Adrenal gland (tissue), 5 donors: ENCODE results near the gene IRX6.

Source experiments
- CTCF ChIP-seq, 6 experiments: fragments of 450-650 bp in 4 of 6; fragments of 200-600 bp in 2 of 6; sonication (generic) in 1 of 6; IDR thresholded peaks; 1 replicate in 5 of 6; 2 replicates in 1 of 6; pipeline versions ENCODE4 v1.5.1 to v1.8.0; 2016 to 2021; ENCODE audit warnings: antibody characterized with exemption in 6 of 6, mild to moderate bottlenecking in 2 of 6, moderate library complexity in 1 of 6
- POLR2A ChIP-seq, 2 donors: fragments of 450-650 bp; IDR thresholded peaks; one replicate each; pipeline ENCODE4 v1.6.1; 2017; ENCODE audit warnings: antibody characterized with exemption in 2 of 2, mild to moderate bottlenecking in 2 of 2, moderate library complexity in 1 of 2
- donor health status: DM: no; HTN: no; CAD: no.

GRCh38 chr16:55285586-55285985, 38.4 kb upstream of the IRX6 start:
- TF ChIP-seq POLR2A (IDR thresholded peaks at IDR 0.05), result no peak
- no peak for TF ChIP-seq CTCF (IDR thresholded peaks at IDR 0.05)
